ENCODE measurements around the gene RAF1.

Gene RAF1

DNA sequence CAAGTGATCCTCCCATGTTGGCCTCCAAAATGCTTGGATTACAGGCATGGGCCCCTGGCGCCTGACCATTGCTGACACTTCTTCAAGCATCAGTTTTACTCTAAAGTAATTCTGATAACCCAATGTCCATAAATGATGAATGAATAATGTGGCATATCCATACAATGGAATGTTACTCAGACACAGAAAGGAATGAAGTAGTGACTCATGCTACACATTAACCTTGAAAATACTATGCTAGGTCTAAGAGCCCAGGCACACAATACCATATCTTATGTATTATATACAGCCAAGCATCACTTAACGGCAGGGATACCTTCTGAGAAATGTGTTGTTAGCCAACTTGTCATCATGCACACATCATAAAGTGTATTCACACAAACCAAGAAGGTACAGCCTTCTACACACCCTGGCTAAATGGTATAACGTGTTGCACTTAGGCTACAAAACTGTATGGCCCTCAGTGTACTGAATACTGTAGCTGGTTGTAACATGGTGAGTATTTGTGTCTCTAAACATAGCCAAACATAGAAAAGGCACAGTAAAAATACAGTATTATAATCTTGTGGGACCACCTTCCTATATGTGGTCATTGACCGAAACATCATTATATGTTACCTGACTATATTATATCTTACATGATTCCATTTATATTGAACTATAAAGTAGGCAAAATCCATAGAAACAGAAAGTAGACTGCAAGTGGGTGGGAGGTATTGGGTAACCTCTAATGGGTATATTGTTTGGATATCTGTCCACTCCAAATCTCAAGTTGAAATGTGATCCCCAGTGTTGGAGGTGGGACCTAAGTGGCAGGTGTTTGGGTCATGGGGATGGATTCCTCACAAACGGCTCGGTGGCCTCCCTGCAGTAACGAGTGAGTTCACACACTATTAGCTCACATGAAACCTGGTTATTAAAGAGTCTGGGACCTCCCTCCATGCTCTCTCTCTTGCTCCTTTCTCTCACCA lies 75.6 kb downstream of the RAF1 start:
- DNase-seq, result no peak

DNA sequence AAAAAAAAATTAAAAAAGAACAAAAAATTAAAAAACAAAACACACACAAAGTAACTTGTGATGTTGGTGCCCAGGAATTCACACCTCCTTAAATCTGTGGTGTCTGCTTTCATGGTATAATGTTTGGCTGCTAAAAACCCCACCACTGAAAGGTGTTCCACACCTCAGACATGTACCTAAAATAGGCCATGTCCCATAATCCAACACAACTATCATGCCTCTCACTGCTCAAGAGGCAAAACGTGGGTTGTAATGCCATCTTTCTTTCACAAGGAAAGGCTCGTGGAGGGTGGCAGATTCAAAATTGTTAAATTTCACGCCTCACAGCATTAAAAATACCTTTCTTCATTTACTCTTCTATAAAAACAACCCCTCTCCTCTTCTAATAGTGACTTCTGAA lies 77.5 kb downstream of the RAF1 start:
- no peak for DNase-seq

DNA sequence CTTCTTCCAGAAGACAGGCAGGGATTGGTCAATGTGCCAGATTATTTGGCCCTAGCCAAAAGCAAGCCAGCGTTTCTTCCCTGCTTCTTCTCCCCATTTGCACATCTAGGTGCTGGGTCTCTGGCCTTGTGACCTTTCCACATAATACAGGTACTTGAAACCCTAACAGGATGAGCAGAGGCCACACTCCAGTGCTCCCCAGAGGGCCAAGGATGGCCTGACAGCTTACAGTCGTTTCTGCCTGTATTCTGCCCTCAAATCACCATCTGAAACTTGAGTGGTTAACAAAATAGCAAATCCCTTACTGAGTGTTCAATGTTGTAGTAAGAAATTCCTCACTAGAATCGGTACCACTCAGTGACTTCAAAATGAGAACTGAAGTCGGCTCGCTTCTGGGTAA lies 77.9 kb downstream of the RAF1 start:
- DNase-seq, result no peak

DNA sequence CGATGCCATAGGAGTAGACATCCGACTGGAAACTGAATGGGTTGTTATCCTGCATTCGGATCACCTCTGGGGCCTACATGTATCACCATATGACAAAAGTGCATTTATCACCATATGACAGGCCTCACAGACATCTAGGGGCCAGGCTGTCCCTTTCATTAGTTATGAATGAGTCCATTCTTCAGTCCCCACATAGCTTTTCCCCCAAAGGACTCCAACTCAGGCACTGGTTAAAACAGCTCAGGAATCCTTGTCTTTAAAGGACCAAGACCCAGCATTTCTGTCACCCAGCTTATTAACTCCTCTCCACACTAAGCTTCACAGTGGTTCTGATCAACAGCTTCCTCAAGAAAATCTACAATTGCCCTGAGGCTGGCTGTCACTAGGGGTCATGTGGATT lies 78.7 kb downstream of the RAF1 start:
- no peak for DNase-seq

DNA sequence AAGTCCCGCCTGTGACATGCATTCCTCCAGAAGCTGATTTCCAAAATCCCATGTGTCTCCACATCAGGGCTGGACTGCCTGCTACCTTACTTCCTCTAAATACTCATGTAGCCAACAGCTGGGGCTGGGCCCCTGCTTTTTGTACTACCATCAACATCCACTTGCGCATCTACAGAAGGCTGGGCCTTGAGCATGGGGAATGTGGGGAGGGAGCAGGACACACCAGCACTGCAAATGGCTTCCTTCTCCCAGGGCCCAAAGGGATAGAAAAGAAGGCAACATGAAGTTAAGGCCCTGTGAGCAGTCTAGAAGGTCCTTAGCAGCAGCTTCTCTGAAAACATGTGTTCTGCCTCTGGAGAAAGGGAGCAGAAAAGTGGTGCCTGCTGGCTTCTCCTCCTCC lies 79.8 kb downstream of the RAF1 start:
- DNase-seq, result no peak

DNA sequence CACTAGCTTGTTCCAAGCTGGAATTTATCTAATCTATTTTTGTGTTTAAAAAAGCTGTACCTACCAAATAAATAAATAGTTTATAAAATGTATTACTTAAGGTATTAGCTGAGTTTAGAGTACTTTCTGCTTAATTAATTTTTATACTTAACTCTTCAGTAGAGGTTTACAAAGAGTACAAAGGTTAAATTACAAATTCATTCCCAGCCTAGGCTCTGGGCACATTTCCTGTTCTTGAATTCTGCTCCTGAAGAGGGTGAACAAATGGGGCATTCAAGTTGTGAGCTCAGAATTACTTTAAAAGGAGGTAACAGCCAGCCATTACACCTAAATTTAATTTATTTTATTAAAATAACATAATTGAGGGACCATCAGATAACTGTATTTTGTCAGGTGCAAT lies 80.6 kb downstream of the RAF1 start:
- DNase-seq, result no peak

DNA sequence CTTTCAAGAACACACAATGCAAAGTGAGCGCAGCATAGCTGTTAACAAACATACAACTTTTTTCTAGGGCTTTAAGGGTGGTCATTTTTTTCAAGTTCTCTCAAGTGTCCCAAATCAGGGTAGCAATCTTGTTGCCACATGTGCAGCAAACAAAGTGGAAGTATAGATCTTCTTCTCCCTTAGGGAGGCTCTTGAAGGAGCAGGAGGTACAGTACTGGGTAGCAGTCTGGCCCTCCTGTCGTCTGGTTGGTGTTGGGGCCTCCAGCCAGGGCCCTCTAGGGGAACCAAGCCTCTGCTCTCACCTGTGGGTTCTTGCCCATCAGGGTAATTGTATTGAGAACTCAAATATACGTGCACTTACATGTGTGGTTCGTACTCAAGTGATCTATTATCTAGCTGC lies 81.2 kb downstream of the RAF1 start:
- DNase-seq, result no peak

DNA sequence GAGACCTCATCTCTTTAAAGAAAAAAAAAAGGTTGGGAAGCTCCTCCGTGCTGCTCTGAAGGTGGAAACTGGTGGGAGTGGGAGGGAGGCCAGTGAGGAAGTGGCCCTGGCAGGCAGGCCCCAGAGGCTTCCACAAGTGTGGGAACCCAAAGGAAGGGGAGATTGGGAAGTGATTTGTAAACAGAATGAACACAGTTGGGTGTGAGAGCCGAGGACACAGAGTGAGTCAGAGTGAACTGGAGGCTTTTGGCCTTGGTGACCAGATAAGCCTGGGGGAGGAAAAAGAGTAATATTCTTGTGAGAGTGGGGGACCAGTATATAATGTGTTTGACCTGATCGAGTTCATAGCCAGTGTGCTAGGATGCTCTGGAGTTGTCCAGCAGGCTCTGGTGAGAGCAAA lies 84.0 kb downstream of the RAF1 start:
- no peak for DNase-seq

DNA sequence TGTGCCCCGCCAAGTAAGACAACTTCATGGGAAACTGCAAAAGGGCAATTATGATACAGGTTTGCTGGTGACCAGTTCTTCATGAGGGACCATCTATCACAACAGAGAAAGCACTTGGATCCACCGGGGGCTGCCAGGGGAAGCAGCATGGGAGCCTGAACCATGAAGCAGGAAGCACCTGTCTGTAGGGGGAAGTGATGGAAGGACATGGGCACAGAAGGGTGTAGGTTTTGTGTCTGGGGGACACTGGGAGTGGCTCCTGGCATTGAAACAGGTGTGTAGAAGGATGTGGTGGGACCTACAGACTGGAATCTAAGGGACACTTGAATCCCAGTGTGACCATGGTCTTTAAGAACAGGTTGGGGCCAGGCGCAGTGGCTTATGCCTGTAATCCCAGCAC lies 84.5 kb downstream of the RAF1 start:
- no peak for DNase-seq

DNA sequence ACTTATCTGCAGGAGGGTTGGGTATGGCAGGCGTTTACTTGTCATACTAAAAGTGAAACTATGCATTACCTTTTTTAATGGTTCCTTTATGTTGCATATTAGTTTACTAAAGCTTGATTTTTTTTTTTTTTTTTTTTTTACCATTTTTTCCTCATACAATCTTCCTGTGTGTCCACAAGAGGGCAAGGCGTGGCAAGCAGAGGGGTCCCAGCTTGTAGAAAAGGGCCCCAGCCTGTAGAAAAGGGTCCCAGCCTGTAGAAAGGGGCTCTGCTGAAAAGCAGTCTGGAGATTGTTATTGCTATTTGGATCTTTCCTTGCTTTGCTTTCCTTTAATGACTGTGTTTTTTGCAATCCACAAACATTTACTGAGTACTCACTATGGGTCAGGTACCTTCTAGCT lies 85.2 kb downstream of the RAF1 start:
- no peak for DNase-seq

DNA sequence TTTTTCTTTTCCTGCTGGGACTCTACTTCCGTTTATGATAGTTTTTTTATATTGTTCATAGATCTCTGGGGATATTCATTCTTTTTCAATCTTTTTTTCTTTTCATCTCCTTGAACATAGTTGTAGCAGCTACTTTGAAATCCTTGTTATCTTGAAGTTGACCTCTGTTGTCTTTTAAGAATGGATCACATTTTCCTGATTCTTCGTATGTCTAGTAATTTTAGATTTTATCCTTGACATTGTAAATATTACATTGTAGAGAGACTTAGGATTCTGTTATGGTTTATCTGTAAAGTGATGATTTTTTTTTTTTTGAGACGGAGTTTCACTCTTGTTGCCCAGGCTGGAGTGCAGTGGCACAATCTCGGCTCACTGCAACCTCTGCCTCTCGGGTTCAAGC lies 86.5 kb downstream of the RAF1 start:
- no peak for DNase-seq

DNA sequence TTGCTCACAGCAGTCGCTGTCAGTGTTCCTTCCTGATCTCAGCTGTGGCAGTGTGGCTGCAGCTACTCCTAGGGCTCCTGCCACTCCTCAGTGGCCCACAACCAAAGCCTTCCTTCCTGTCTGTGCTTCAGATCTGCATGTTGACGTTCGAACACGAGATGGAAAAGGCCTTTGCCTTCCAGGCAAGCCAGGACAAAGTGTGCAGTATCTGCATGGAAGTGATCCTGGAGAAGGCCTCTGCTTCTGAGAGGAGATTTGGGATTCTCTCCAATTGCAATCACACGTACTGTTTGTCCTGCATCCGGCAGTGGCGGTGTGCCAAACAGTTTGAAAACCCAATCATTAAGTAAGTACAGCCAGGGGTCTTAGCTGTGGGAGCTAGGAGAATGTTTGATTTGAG lies 89.3 kb downstream of the RAF1 start:
- no peak for DNase-seq

DNA sequence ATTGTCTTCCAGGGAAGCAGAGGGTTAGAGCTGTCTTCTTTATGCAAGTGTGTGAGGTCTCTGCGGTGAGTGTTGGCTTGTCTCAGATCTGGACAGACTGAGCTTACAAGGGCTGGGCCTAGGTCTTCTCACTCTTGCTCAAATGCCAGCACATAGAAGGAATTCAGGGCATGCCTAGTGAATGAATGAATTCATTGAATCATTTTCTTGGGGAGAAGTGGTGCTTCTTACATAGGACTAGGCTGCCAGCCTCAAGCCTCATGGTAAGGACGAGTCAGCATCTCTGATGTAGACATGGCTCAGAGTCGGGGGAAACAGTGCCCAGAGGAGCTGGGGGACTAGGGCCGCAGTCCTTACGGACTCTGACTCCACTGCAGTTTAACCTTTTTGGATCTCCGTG lies 89.8 kb downstream of the RAF1 start:
- DNase-seq, result no peak

DNA sequence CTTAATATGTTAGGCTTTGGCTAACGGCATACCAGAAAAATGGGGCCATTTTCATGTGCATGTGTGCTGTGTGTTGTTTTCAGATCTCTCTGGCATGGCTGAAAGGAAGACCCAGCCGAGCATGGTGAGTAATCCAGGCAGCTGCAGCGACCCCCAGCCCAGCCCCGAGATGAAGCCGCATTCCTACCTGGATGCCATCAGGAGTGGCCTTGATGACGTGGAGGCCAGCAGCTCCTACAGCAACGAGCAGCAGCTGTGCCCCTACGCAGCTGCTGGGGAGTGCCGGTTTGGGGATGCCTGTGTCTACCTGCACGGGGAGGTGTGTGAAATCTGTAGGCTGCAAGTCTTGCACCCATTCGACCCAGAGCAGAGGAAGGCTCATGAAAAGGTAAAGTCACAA lies 91.9 kb downstream of the RAF1 start:
- DNase-seq, result no peak

DNA sequence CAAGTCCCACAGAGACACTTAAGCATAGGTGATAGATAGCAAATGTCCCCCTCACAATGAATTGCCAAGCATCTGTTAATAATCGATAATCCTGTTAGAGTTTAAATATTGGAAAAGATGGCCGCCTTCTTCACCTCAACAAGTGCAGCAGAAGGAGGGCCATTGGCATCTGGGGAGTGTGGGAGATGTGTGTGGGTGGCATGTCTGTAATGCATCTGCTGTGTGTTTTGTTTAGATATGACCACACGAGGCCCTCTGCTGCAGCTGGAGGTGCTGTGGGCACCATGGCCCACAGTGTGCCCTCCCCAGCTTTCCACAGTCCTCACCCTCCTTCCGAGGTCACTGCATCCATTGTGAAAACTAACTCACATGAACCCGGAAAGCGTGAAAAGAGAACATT lies 94.1 kb downstream of the RAF1 start:
- DNase-seq, result no peak

DNA sequence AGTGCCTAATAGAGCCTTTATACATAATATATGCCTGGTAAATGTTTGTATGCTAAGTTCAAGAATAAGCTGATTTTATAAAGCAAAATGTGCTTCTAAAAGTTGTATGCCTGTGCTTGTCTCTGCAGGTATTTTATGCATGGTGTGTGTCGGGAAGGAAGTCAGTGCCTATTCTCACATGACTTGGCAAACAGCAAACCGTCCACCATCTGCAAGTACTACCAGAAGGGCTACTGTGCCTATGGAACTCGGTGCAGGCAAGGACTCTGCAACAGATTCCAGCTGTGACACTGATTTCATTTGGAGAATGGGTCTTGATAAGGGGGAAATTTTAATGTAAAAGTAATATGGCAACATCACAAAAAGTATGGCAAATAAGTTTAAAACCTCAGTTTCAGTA lies 95.2 kb downstream of the RAF1 start:
- DNase-seq, result no peak

DNA sequence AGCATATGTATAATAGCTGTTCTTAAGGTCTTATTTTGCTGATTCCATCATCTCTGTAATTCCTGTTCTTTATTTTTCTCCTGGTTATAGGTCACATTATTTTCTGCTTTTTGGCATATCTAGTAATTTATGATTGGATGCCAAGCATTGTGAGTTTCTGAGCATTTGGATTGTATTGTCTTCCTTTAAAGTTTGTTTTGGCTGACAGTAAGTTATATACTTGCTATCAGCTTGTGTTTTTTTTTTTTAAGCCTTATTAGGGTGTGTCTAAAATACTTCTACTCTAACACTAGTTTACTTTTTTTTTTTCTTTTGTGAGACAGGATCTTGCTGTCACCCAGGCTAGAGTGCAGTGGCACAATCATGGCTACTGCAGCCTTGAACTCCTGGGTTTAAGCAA lies 96.9 kb downstream of the RAF1 start:
- no peak for DNase-seq

DNA sequence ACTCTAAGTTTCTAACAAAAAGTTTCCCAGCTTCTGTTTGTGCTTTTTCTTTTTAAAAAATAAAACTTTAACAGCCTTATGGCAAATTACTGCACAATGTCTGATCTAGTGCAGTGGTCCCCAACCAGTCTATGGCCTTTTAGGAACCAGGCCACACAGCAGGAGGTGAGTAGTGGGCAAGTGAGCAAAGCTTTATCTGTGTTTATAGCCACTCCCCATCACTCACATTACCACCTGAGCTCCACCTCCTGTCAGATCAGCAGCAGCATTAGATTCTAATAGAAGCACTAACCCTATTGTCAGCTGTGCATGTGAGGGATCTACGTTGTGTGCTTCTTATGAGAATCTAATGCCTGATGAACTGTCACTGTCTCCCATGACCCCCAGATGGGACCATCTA lies 101.5 kb downstream of the RAF1 start:
- DNase-seq, result no peak

DNA sequence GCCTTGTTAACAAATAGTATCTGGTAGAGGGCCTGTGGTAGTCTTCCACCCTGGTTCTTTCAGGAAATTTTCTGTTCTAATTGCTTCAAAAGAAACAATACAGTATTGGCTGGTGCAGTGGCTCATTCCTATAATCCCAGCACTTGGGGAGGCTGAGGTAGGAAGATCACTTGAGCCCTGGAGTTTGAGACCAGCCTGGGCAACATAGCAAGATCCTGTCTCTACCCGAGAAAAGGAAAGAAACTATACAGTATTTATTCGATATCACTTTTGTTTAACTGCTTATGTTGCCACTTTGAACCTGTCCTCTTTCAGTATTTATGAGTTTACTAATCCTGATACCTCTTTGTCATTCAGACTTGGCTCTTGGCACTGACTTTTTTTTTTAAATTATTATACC lies 102.5 kb downstream of the RAF1 start:
- DNase-seq, result no peak

DNA sequence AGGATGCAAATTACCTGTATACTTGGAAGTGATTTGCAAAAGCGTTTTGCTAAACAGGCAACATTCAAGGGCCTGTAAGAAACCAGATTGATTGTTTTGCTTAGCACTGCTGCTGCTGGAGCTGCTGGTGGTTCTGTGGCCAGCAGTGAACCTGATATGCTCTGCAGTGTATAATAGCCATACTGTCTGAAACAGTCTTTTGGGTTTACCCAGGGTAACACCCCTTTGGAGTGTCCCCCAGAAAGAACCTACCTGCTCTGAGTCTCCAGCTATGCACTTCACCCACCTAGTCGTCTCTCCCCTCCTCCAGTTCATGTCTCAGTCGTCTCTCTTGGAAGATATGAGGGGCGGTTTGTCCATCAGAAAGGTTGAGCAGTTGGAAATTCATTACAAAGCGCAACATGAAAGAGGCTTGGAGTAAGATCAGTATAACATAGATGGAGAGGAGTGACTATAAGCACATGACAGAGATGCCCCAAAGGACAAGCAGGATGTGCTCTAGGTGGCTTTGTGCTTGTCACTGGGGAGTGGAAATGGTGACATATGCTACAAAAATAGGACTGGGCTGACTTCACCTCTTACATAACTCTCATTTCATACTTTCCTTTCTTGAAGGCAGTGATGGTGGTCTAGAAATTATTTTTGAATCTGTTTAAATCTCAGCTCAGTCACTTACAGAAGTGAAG lies 103.3 kb downstream of the RAF1 start:
- peak in 1 of 2 experiments; percentile 43 for DNase-seq

DNA sequence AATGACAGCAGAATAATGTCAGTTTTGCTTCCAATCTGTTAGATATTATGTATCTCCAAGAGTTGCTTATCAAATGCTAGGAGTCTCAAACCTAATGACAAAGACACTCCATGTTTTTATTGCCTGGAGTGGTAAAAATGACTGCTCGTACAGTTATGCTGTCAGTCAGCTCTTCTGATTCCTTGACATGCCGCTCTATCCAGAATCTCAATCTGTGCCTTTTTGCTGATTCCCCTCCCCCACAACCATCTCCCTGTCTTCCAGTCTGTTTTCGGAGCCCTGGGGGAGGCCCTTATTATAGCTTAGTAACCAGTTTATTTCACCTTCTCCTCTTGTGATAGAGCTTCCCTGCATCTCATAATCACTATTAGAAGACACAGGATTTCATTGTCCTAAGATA lies 104.4 kb downstream of the RAF1 start:
- DNase-seq, result no peak

DNA sequence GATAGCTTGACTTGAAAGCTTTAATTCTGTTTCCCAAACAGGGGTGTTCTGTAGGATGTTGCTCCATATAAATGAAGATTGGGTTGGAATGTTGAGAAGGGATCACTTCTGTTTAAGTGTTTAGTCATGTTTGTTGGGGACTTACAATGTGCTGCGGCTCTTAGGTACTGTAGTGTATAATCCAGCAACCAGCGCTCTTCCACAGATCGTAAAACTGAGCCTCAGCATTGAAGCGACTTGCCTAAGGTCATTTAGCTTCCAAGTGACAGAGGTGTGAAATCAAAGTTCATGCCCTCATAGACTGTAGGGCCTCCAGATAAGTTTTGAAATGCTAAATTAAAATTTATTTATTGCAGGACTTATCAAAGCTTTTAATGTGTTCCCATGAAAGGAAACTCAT lies 105.2 kb downstream of the RAF1 start:
- DNase-seq, result no peak

DNA sequence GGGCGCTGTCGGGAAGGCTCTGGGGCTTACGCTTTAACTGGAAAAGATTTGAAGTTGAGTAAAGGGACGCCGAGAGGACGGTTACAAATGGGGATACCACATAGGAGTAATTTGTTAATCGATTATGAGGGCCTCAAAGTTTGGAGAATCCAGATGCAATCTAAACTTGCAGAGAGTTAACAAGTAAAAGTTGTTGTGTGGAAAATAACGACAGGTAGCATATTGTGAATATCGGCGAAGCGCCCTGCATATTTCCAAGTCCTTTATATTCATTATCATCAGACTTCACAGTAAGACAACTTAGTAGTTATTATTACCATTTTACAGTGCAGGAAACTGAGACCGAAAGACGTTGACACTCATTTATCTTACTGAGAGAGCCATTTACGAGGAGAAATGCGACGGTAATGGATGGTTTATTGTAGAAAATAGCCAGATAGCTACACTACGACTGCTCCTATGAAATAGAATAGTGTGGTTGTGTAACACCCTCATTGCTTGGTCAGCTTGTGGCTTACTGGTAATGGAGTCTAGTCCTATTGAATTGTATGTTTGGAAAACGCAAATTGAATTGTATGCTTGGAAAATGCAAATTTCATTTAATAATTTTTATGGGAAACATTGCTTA lies 106.3 kb downstream of the RAF1 start:
- no peak for DNase-seq

Measured in activated T-cell treated with anti-CD3 and anti-CD28 coated beads, Interleukin-2, amount 50 U/mL, for 48 hours (primary cell).